Cardiac muscle cell (in vitro differentiated cells and primary cell): ENCODE data around the gene SMAD1. TPM values are rescaled to one million over a fixed set of nuclear protein-coding genes. Genes with fewer than 3 reads are reported as not detected.
A peak's percentile ranks its signal among the peaks of the same experiment; 100 is the strongest.

Experiments
- DNase-seq, 2 donors: peaks; one replicate each; pipeline versions ENCODE4 v3.0.0 to v3.0.0-alpha.2; 2010 to 2017; ENCODE audit warnings: low read depth in 1 of 2, low spot score in 1 of 2
- H3K27ac ChIP-seq: fragments of 200-600 bp; sonication (generic); 2 replicates; pipeline ENCODE4 v1.5.1; 2016
- H3K27me3 ChIP-seq: fragments of 200-600 bp; sonication (generic); 2 replicates; pipeline ENCODE4 v1.6.0; 2016; ENCODE audit warnings: control low read depth
- H3K36me3 ChIP-seq: fragments of 200-600 bp; sonication (generic); 2 replicates; pipeline ENCODE4 v1.5.1; 2016; ENCODE audit warnings: control low read depth
- H3K4me1 ChIP-seq: fragments of 200-600 bp; sonication (generic); 2 replicates; pipeline ENCODE4 v1.8.1; 2017; ENCODE audit warnings: low read depth, mild to moderate bottlenecking, mixed run types
- H3K4me3 ChIP-seq: fragments of 200-600 bp; sonication (generic); 2 replicates; pipeline ENCODE4 v1.5.1; 2016; ENCODE audit warnings: mild to moderate bottlenecking
- H3K9me3 ChIP-seq: fragments of 200-600 bp; sonication (generic); 2 replicates; pipeline ENCODE4 v1.5.1; 2017; ENCODE audit warnings: low read depth, mild to moderate bottlenecking, control low read depth
- CTCF ChIP-seq: IDR thresholded peaks from 2 replicates; pipeline ENCODE4 v1.5.1; 2012; ENCODE audit warnings: low read depth, mild to moderate bottlenecking, low read length
- polyA plus RNA-seq: library from polyadenylated mRNA; unstranded; fragments of >200 nt; fragmentation: Nextera tagmentation; extraction: Ambion mirVana; gene quantifications from 2 replicates; pipeline ENCODE4 v1.2.1, GENCODE V29; 2016
- total RNA-seq: library from RNA; depleted of rRNA; stranded (reverse); fragments of >200 nt; gene quantifications from 2 replicates; pipeline ENCODE4 v1.2.3, GENCODE V29; 2016

SMAD1 gene
- total and polyA plus RNA-seq, 2 experiments from 2014 or later = 28.0 to 29.3 TPM

- Histone ChIP-seq H3K36me3 (no peaks in the 10 kb centered on the region), H3K4me1 (no peaks in the 10 kb centered on the region), H3K27ac (no peak overlapping the region), H3K9me3 (no peaks in the 10 kb centered on the region), H3K4me3 (no peak overlapping the region), H3K27me3 (no peaks in the 10 kb centered on the region)
- no peak for TF ChIP-seq CTCF
- no peak for DNase-seq
Observed at GRCh38 chr4:145452447-145453162, 29.0 kb upstream of the SMAD1 start.

GRCh38 chr4:145453163-145453520, 28.5 kb upstream of the SMAD1 start:
- Histone ChIP-seq H3K27ac (no peak overlapping the region), H3K4me3 (no peak overlapping the region), H3K36me3 (no peaks in the 10 kb centered on the region), H3K9me3 (no peaks in the 10 kb centered on the region), H3K27me3 (no peaks in the 10 kb centered on the region), H3K4me1 (no peaks in the 10 kb centered on the region)
- no peak for DNase-seq
- TF ChIP-seq CTCF = no peak

- no peaks in the 10 kb centered on the region for H3K9me3 ChIP-seq
- no peak overlapping the region for H3K4me3 ChIP-seq
- no peaks in the 10 kb centered on the region for H3K27me3 ChIP-seq
- no peak for DNase-seq
- no peaks in the 10 kb centered on the region for H3K4me1 ChIP-seq
- H3K36me3 ChIP-seq = no peaks in the 10 kb centered on the region
- TF ChIP-seq CTCF = no peak
- H3K27ac ChIP-seq = no peak overlapping the region
Observed at GRCh38 chr4:145473203-145473602, 8.4 kb upstream of the SMAD1 start.

- Histone ChIP-seq H3K27ac (no peak overlapping the region), H3K36me3 (no peaks in the 10 kb centered on the region), H3K4me3 (no peak overlapping the region), H3K4me1 (peaks cover 13% of the 10 kb centered on the region), H3K27me3 (no peaks in the 10 kb centered on the region), H3K9me3 (no peaks in the 10 kb centered on the region)
- DNase-seq = no peak
- TF ChIP-seq CTCF = no peak
Observed at GRCh38 chr4:145480257-145480656, 1.4 kb upstream of the SMAD1 start.

- no peak for DNase-seq
- Histone ChIP-seq H3K27ac (peak overlapping the region; percentile 98), H3K4me3 (peak overlapping the region; percentile 89), H3K4me1 (peaks cover 13% of the 10 kb centered on the region), H3K27me3 (no peaks in the 10 kb centered on the region), H3K36me3 (no peaks in the 10 kb centered on the region), H3K9me3 (no peaks in the 10 kb centered on the region)
- no peak for TF ChIP-seq CTCF
Observed at GRCh38 chr4:145481942-145482208, 222 bp downstream of the SMAD1 start.
